Heart right ventricle (tissue), 16 donors: ENCODE data around the gene FOXQ1. TPM values are rescaled to one million over a fixed set of nuclear protein-coding genes. Genes with fewer than 3 reads are reported as not detected.

ENCODE experiments used
- ATAC-seq, 8 donors: fragments of 200-7000 bp; cut with Tn5 transposase; one replicate each; pipeline ENCODE4 v1.9.1; 2020; ENCODE audit warnings: mild to moderate bottlenecking in 8 of 8, moderate library complexity in 8 of 8, moderate number of reproducible peaks in 1 of 8
- DNase-seq, 2 donors: peaks; one replicate each; pipeline ENCODE4 v3.0.0-alpha.2; 2020
- H3K27ac ChIP-seq, 10 donors: fragments of 200-600 bp; sonication (generic) in 2 of 10; one replicate each; pipeline versions ENCODE4 v1.5.0 to v1.8.0; 2020 to 2022; ENCODE audit warnings: mild to moderate bottlenecking in 3 of 10
- H3K27me3 ChIP-seq, 7 donors: fragments of 200-600 bp; one replicate each; pipeline ENCODE4 v1.8.0; 2021 to 2022; ENCODE audit warnings: mild to moderate bottlenecking in 2 of 7
- H3K36me3 ChIP-seq, 9 donors: fragments of 200-600 bp; sonication (generic) in 1 of 9; one replicate each; pipeline versions ENCODE4 v1.5.0 to v1.8.0; 2020 to 2022; ENCODE audit warnings: mild to moderate bottlenecking in 2 of 9
- H3K4me1 ChIP-seq, 9 donors: fragments of 200-600 bp; sonication (generic) in 1 of 9; one replicate each; pipeline versions ENCODE4 v1.5.0 to v1.8.0; 2020 to 2022; ENCODE audit warnings: mild to moderate bottlenecking in 4 of 9
- H3K4me3 ChIP-seq, 10 donors: fragments of 200-600 bp; sonication (generic) in 2 of 10; one replicate each; pipeline versions ENCODE4 v1.5.0 to v1.8.0; 2020 to 2022; ENCODE audit warnings: mild to moderate bottlenecking in 7 of 10, moderate library complexity in 2 of 10
- H3K9me3 ChIP-seq, 11 donors: fragments of 200-600 bp in 10 of 11; sonication (generic) in 2 of 11; one replicate each; pipeline versions ENCODE4 v1.5.0 to v1.8.0; 2013 to 2022; ENCODE audit warnings: mild to moderate bottlenecking in 2 of 11, control low read depth in 1 of 11, moderate library complexity in 1 of 11
- WGBS, 2 donors: extraction: QIAGEN DNeasy Blood & Tissue Kit; methylation state at CpG; one replicate each; pipeline ENCODE4 v1.1.7; 2013; ENCODE audit warnings: inconsistent platforms in 1 of 2; 5-methylcytosine and 5-hydroxymethylcytosine counted together
- intact Hi-C, 10 donors: fragments of 100-400 bp; cut with DNase I; formaldehyde crosslinking; loops; one replicate each; pipeline versions ENCODE4 v1.11.1 to v1.14.2; 2022
- polyA plus RNA-seq, 2 donors: library from polyadenylated mRNA; stranded (reverse); fragments of 200-250 nt; gene quantifications; one replicate each; pipeline ENCODE4 v1.2.3, GENCODE V29; 2013
- total RNA-seq, 10 donors: library from RNA; stranded (reverse); fragmentation: NEBNext Ultra II Directional in 3 of 10; extraction: Animal tissue kit (Norgen Biotek cat#: 25700) in 3 of 10; gene quantifications; one replicate each; pipeline versions ENCODE4 v1.2.1 to v1.2.4, GENCODE V29; 2021 to 2023
- TF ChIP-seq, protein P1 (sequence below), 9 donors: fragments of 200-600 bp; sonication (generic) in 2 of 9; IDR thresholded peaks; one replicate each; pipeline versions ENCODE4 v1.5.0 to v1.8.0; 2021 to 2022; ENCODE audit warnings: antibody characterized with exemption in 9 of 9, mild to moderate bottlenecking in 5 of 9, moderate library complexity in 1 of 9
- donor health status: Arrhythmogenic right ventricular cardiomyopathy.
- donor health status: ischemic (EF 13 %, LVEDD 7.1; RV severe dilation, severe dysfunction).
- donor health status: healthy with polysubstance abuse.
- donor health status: DM: no; HTN: yes; CAD: no.
- donor health status: DM: no; HTN: no; CAD: no.
- donor health status: ischemic (EF 25% LVEDD 6.9; RV normal size, moderate dysfunction).
- donor health status: ischemic (EF 25% LVEDD 5.7; RV mildly dilated, moderate dysfunction).
- donor health status: healthy.
- donor health status: DM: yes; HTN: yes; CAD: no.
- donor health status: Ischemic cardiomyopathy.
- donor health status: ischemic (EF 35%, LVEDD 5.7; RV mildly dilated, moderate dysfunction).
- donor health status: nonischemic (EF 11% LVEDD 7.7; RV severe dilation, severe dysfunction).
- donor health status: DM: yes; HTN: yes; CAD: no.
- donor health status: PGD.
- donor health status: ischemic (EF 29% LVEDD 5.4; RV normal size, mild dysfunction).
- donor health status: nonischemic (EF 23%, LVEDD 6.1; RV moderate dilation, normal function).

The FOXQ1 gene
- total and polyA plus RNA-seq, 12 donors: not detected

- peaks cover 0 to 43% (median 27%) of the 10 kb centered on the region in 7 donors for H3K27me3 ChIP-seq
- H3K9me3 ChIP-seq: peaks cover 0 to 27% (median 13%) of the 10 kb centered on the region in 11 donors
- H3K4me3 ChIP-seq: no peak overlapping the region
- no peaks in the 10 kb centered on the region for H3K36me3 ChIP-seq
- intact Hi-C loops: no loop called here
- peaks cover 0 to 12% (median 4%) of the 10 kb centered on the region in 9 donors for H3K4me1 ChIP-seq
- no peak for ATAC-seq
- TF ChIP-seq, protein P1, sequence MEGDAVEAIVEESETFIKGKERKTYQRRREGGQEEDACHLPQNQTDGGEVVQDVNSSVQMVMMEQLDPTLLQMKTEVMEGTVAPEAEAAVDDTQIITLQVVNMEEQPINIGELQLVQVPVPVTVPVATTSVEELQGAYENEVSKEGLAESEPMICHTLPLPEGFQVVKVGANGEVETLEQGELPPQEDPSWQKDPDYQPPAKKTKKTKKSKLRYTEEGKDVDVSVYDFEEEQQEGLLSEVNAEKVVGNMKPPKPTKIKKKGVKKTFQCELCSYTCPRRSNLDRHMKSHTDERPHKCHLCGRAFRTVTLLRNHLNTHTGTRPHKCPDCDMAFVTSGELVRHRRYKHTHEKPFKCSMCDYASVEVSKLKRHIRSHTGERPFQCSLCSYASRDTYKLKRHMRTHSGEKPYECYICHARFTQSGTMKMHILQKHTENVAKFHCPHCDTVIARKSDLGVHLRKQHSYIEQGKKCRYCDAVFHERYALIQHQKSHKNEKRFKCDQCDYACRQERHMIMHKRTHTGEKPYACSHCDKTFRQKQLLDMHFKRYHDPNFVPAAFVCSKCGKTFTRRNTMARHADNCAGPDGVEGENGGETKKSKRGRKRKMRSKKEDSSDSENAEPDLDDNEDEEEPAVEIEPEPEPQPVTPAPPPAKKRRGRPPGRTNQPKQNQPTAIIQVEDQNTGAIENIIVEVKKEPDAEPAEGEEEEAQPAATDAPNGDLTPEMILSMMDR (IDR thresholded peaks at IDR 0.05): no peak
- H3K27ac ChIP-seq: no peak overlapping the region
- DNase-seq: no peak
Observed at GRCh38 chr6:1346101-1346500, 34.2 kb downstream of the FOXQ1 start.

DNA sequence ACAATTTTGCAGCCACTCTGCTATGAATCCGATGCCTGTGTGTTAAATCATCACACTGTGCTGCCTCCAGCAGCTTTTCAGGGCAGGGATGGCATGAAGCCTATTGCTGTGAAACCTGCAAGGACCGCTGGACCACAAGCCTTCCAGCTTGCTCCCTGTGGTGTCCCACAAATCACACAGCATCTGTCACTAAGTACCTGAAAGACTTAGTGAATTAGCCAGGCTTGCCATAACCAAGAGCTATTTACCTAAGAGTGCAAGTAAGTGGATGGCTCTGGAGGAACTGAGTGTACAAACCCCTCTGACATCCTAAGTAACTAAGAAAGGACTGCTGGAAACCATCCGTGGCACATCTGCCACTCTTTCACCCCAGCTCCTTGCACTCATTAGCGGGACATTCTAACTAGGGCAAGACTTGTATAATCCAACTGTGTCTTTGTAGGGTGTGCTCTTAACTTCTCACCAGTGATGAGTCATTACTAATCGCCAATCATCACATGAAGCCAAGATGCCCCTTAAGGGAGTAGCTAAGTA is 34.7 kb downstream of the FOXQ1 start:
- Histone ChIP-seq H3K36me3 (no peaks in the 10 kb centered on the region), H3K9me3 (peaks cover 0 to 33% (median 18%) of the 10 kb centered on the region in 11 donors), H3K27ac (no peak overlapping the region), H3K4me3 (no peak overlapping the region), H3K4me1 (peaks cover 0 to 12% (median 4%) of the 10 kb centered on the region in 9 donors), H3K27me3 (peaks cover 0 to 39% (median 24%) of the 10 kb centered on the region in 7 donors)
- DNase-seq: no peak
- ATAC-seq: no peak
- TF ChIP-seq, protein P1 (IDR thresholded peaks at IDR 0.05): no peak
- intact Hi-C loops: no loop called here
- WGBS, 2 donors: 63 to 70% methylated on average over 5 of the region's 5 CpGs

DNA sequence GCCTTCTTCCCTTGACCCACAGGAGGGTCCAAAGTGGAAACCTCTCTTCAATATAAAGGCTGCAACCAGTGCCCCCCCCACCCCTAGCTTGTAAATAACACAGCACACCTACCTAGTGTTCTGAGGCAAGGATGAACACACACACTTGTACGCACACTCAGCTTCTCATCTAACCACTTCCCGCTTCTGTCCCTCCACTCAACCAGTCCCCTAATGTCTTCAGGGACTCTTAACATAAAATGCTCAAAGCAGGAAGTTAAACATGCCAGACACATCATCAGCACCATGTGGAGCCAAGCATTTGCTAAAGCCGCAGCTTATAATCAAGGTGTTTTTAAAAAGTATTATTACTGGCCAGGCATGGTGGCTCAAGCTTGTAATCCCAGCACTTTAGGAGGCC is 35.3 kb downstream of the FOXQ1 start:
- Histone ChIP-seq H3K4me3 (no peak overlapping the region), H3K4me1 (peaks cover 0 to 12% (median 4%) of the 10 kb centered on the region in 9 donors), H3K9me3 (peaks cover 0 to 38% (median 22%) of the 10 kb centered on the region in 11 donors), H3K27me3 (peaks cover 0 to 41% (median 21%) of the 10 kb centered on the region in 7 donors), H3K36me3 (no peaks in the 10 kb centered on the region), H3K27ac (no peak overlapping the region)
- intact Hi-C loops: no loop called here
- TF ChIP-seq, protein P1 (IDR thresholded peaks at IDR 0.05): no peak
- 58 to 63% methylated on average over 3 of the region's 3 CpGs for WGBS, 2 donors
- DNase-seq (no peak), ATAC-seq (no peak)

GRCh38 chr6:1348675-1349074 is 36.8 kb downstream of the FOXQ1 start:
- intact Hi-C loops: no loop called here
- H3K27ac ChIP-seq: no peak overlapping the region
- DNase-seq (peak; percentile 42 to 58), ATAC-seq (peak; percentile 77 to 96 (median 90))
- no peak overlapping the region for H3K4me3 ChIP-seq
- 11 to 12% methylated on average over 1 of the region's 1 CpG for WGBS, 2 donors
- peaks cover 0 to 12% (median 4%) of the 10 kb centered on the region in 9 donors for H3K4me1 ChIP-seq
- H3K27me3 ChIP-seq: peaks cover 0 to 53% (median 26%) of the 10 kb centered on the region in 7 donors
- H3K36me3 ChIP-seq: no peaks in the 10 kb centered on the region
- TF ChIP-seq, protein P1 (IDR thresholded peaks at IDR 0.05): no peak
- peaks cover 0 to 47% (median 20%) of the 10 kb centered on the region in 11 donors for H3K9me3 ChIP-seq
